PC-9 (cell line): ENCODE measurements around the gene NDUFB5.

ENCODE experiments used
- EZH2 ChIP-seq: fragments of 200-600 bp; sonication (generic); IDR thresholded peaks from 2 replicates; pipeline ENCODE4 v1.8.0; 2017; ENCODE audit warnings: antibody characterized with exemption, low read depth
- TF ChIP-seq, protein P1 (sequence below): fragments of 200-600 bp; sonication (generic); conservative IDR thresholded peaks from 2 replicates; pipeline ENCODE4 v1.6.1; 2017; ENCODE audit warnings: mixed run types, antibody characterized with exemption, mild to moderate bottlenecking, moderate library complexity

DNA sequence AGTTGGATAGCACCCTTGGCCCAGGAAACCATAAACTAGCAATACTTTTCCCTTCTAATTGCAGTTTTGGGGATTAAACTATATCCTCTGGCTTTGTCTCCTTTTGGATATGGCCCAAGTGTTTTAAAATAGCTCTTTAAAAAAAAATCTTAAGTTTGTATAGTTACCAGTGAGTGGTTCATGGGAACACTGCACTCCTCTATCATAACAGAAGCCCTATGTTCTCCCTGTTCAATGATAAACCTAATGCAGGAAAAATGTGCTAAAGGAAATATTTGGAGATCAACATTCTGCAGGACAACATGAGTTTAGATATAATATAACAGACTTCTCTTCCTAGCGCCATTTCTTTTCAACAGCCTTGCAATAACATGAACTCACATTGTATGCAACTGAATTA, 13.3 kb upstream of the NDUFB5 start:
- TF ChIP-seq, protein P1, sequence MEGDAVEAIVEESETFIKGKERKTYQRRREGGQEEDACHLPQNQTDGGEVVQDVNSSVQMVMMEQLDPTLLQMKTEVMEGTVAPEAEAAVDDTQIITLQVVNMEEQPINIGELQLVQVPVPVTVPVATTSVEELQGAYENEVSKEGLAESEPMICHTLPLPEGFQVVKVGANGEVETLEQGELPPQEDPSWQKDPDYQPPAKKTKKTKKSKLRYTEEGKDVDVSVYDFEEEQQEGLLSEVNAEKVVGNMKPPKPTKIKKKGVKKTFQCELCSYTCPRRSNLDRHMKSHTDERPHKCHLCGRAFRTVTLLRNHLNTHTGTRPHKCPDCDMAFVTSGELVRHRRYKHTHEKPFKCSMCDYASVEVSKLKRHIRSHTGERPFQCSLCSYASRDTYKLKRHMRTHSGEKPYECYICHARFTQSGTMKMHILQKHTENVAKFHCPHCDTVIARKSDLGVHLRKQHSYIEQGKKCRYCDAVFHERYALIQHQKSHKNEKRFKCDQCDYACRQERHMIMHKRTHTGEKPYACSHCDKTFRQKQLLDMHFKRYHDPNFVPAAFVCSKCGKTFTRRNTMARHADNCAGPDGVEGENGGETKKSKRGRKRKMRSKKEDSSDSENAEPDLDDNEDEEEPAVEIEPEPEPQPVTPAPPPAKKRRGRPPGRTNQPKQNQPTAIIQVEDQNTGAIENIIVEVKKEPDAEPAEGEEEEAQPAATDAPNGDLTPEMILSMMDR = no peak
- TF ChIP-seq EZH2 = no peak
